Gastrocnemius medialis (tissue), 4 donors: ENCODE measurements around the gene PDHA2. TPM values are rescaled to one million over a fixed set of nuclear protein-coding genes. Genes with fewer than 3 reads are reported as not detected.
A peak's percentile ranks its signal among the peaks of the same experiment; 100 is the strongest.
"Not testable (repeated sequence)": the region's sequence is repeated elsewhere in the genome, so short reads cannot be mapped to it uniquely, and the experiment has no call there.

Experiments
- ATAC-seq, 2 donors: fragments of 150-250 bp; one replicate each; pipeline ENCODE4 v1.9.1; 2016
- DNase-seq, 2 donors: peaks; one replicate each; pipeline ENCODE4 v3.0.0-alpha.2; 2019
- H3K27ac ChIP-seq, 4 donors: fragments of 200-600 bp; sonication (generic); 1 replicate in 1 of 4; 2 replicates in 3 of 4; pipeline ENCODE4 v1.5.1; 2016 to 2018; ENCODE audit warnings: mild to moderate bottlenecking in 2 of 4, moderate library complexity in 1 of 4
- H3K27me3 ChIP-seq, 3 donors: fragments of 200-600 bp; sonication (generic) in 2 of 3; 1 replicate in 1 of 3; 2 replicates in 2 of 3; pipeline versions ENCODE4 v1.5.1 to v1.6.0; 2016 to 2019; ENCODE audit warnings: mild to moderate bottlenecking in 1 of 3, moderate library complexity in 1 of 3
- H3K36me3 ChIP-seq, 2 donors: fragments of 200-600 bp; sonication (generic) in 1 of 2; one replicate each; pipeline ENCODE4 v1.5.1; 2017 to 2018
- H3K4me1 ChIP-seq, 2 donors: fragments of 200-600 bp; sonication (generic) in 1 of 2; one replicate each; pipeline ENCODE4 v1.5.1; 2016 to 2017; ENCODE audit warnings: mild to moderate bottlenecking in 2 of 2
- H3K4me3 ChIP-seq, 4 donors: fragments of 200-600 bp; sonication (generic) in 3 of 4; 1 replicate in 1 of 4; 2 replicates in 3 of 4; pipeline ENCODE4 v1.5.1; 2016 to 2019; ENCODE audit warnings: mild to moderate bottlenecking in 2 of 4
- H3K9me3 ChIP-seq, 3 donors: fragments of 200-600 bp; sonication (generic) in 2 of 3; 1 replicate in 1 of 3; 2 replicates in 2 of 3; pipeline ENCODE4 v1.5.1; 2016 to 2019
- CTCF ChIP-seq, 5 experiments: fragments of 450-650 bp in 3 of 5; fragments of 200-600 bp in 2 of 5; sonication (generic) in 2 of 5; IDR thresholded peaks in 4 of 5; conservative IDR thresholded peaks in 1 of 5; 1 replicate in 4 of 5; 2 replicates in 1 of 5; pipeline ENCODE4 v1.5.1; 2016 to 2019; ENCODE audit warnings: antibody characterized with exemption in 5 of 5, mild to moderate bottlenecking in 3 of 5, moderate library complexity in 3 of 5
- POLR2A ChIP-seq, 2 donors: fragments of 450-650 bp; IDR thresholded peaks; one replicate each; pipeline ENCODE4 v1.6.1; 2017; ENCODE audit warnings: antibody characterized with exemption in 2 of 2, mild to moderate bottlenecking in 2 of 2, moderate library complexity in 2 of 2
- in situ Hi-C, 4 donors: fragments of 200-750 bp; cut with MboI; loops; one replicate each; pipeline versions ENCODE4 v1.15.0 to v1.8.0; 2017; ENCODE audit warnings: low sequenced_read_pairs in 4 of 4
- intact Hi-C: fragments of 100-400 bp; cut with DNase I; formaldehyde crosslinking; loops from one replicate; pipeline ENCODE4 v1.15.1; 2023; ENCODE audit warnings: low total_unique reads
- total RNA-seq, 4 donors: library from RNA; depleted of rRNA; stranded (reverse); fragments of >200 nt; gene quantifications; one replicate each; pipeline versions ENCODE4 v1.1.0 to v1.2.3, GENCODE V29; 2016

The PDHA2 gene
- total RNA-seq, 4 donors from 2014 or later, result not detected

- H3K27ac ChIP-seq, result peak overlapping the region in 3 of 4 donors; percentile 27 to 63 (median 47)
- ATAC-seq (peak; percentile 39 to 46), DNase-seq (no peak)
- intact Hi-C loops (no loop called here), in situ Hi-C loops (no loop called here)
- H3K4me1 ChIP-seq, result peaks cover 0 to 3% of the 10 kb centered on the region in 2 donors
- H3K9me3 ChIP-seq, result no peaks in the 10 kb centered on the region
- TF ChIP-seq CTCF (IDR thresholded peaks at IDR 0.05 in 4 of 5, conservative IDR thresholded peaks at IDR 0.05 in 1 of 5) (no peak), POLR2A (IDR thresholded peaks at IDR 0.05) (no peak)
- no peak overlapping the region for H3K4me3 ChIP-seq
- no peaks in the 10 kb centered on the region for H3K36me3 ChIP-seq
- no peaks in the 10 kb centered on the region for H3K27me3 ChIP-seq
Measured at GRCh38 chr4:95847908-95848460, 8.1 kb downstream of the PDHA2 start.

- no peak for TF ChIP-seq CTCF (IDR thresholded peaks at IDR 0.05 in 4 of 5, conservative IDR thresholded peaks at IDR 0.05 in 1 of 5)
- no peak for TF ChIP-seq POLR2A (IDR thresholded peaks at IDR 0.05)
- Histone ChIP-seq H3K27me3 (no peaks in the 10 kb centered on the region), H3K27ac (no peak overlapping the region), H3K36me3 (no peaks in the 10 kb centered on the region), H3K9me3 (no peaks in the 10 kb centered on the region), H3K4me1 (peaks cover 0 to 3% of the 10 kb centered on the region in 2 donors), H3K4me3 (no peak overlapping the region)
- ATAC-seq (no peak), DNase-seq (no peak)
- in situ Hi-C loops, result no loop called here
- intact Hi-C loops, result no loop called here
Measured at GRCh38 chr4:95850161-95850560, 10.3 kb downstream of the PDHA2 start.

GRCh38 chr4:95857761-95858160, 17.9 kb downstream of the PDHA2 start:
- DNase-seq, result no peak
- Histone ChIP-seq H3K27me3 (no peaks in the 10 kb centered on the region), H3K27ac (no peak overlapping the region), H3K36me3 (no peaks in the 10 kb centered on the region), H3K4me3 (no peak overlapping the region), H3K9me3 (no peaks in the 10 kb centered on the region), H3K4me1 (no peaks in the 10 kb centered on the region)
- intact Hi-C loops (no loop called here), in situ Hi-C loops (no loop called here)
- no peak for TF ChIP-seq CTCF (IDR thresholded peaks at IDR 0.05 in 4 of 5, conservative IDR thresholded peaks at IDR 0.05 in 1 of 5)
- no peak for TF ChIP-seq POLR2A (IDR thresholded peaks at IDR 0.05)
- no peak for ATAC-seq

GRCh38 chr4:95867919-95868318, 28.0 kb downstream of the PDHA2 start:
- H3K9me3 ChIP-seq, result peaks cover 0 to 20% (median 0%) of the 10 kb centered on the region in 3 donors
- H3K4me1 ChIP-seq, result no peaks in the 10 kb centered on the region
- no peak overlapping the region for H3K4me3 ChIP-seq
- H3K27ac ChIP-seq, result no peak overlapping the region
- ATAC-seq (no peak), DNase-seq (no peak)
- TF ChIP-seq POLR2A (IDR thresholded peaks at IDR 0.05), result no peak
- no peak for TF ChIP-seq CTCF (IDR thresholded peaks at IDR 0.05 in 4 of 5, conservative IDR thresholded peaks at IDR 0.05 in 1 of 5)
- in situ Hi-C loops (no loop called here), intact Hi-C loops (no loop called here)
- no peaks in the 10 kb centered on the region for H3K27me3 ChIP-seq
- no peaks in the 10 kb centered on the region for H3K36me3 ChIP-seq

GRCh38 chr4:95869414-95869813, 29.5 kb downstream of the PDHA2 start:
- H3K27ac ChIP-seq, intact Hi-C loops, ATAC-seq, H3K4me1 ChIP-seq, H3K27me3 ChIP-seq, in situ Hi-C loops, H3K4me3 ChIP-seq, DNase-seq, H3K36me3 ChIP-seq: not testable (repeated sequence)
- H3K9me3 ChIP-seq, result peaks cover 0 to 20% (median 0%) of the 10 kb centered on the region in 3 donors
